T-cell (primary cell): ENCODE measurements around the gene SMIM1. TPM values are rescaled to one million over a fixed set of nuclear protein-coding genes. Genes with fewer than 3 reads are reported as not detected.

Experiments
- ATAC-seq, 4 experiments: fragments of 200-7000 bp in 3 of 4; fragments of 150-1000 bp in 1 of 4; cut with Tn5 transposase; replicated peaks in 1 of 4; 1 replicate in 3 of 4; 2 replicates in 1 of 4; pipeline ENCODE4 v1.10.0; 2021; ENCODE audit warnings: moderate library complexity in 3 of 4, mild to moderate bottlenecking in 2 of 4, moderate number of reproducible peaks in 1 of 4
- CTCF ChIA-PET, 2 donors: fragments of 300-600 bp; sonication (Branson Sonifier 250); formaldehyde crosslinking; loops; one replicate each; lab custom pipeline; 2022; ENCODE audit warnings: antibody characterized with exemption in 2 of 2; lab: Charles Lee
- POLR2A ChIA-PET, 2 donors: fragments of 300-600 bp; sonication (Branson Sonifier 250); formaldehyde crosslinking; loops; one replicate each; lab custom pipeline; 2022; ENCODE audit warnings: antibody characterized with exemption in 2 of 2; lab: Charles Lee
- DNase-seq, 35 experiments: peaks; one replicate each; pipeline versions ENCODE4 v3.0.0 to v3.0.0-alpha.2; 2013 to 2023
- H3K27ac ChIP-seq: one replicate; pipeline ENCODE4 v1.5.1; 2013; ENCODE audit warnings: low read length
- H3K27me3 ChIP-seq, 2 experiments: replicated peaks in 1 of 2; 1 replicate in 1 of 2; 2 replicates in 1 of 2; pipeline versions ENCODE4 v1.6.1 to v1.7.0; 2013; ENCODE audit warnings: low read length in 1 of 2, mixed read lengths in 1 of 2; ENCODE audit not compliant: control insufficient read depth in 2 of 2, insufficient read depth in 2 of 2; ENCODE audit errors: extremely low read depth in 1 of 2
- H3K36me3 ChIP-seq, 2 donors: 1 replicate in 1 of 2; 2 replicates in 1 of 2; pipeline versions ENCODE4 v1.6.1 to v1.7.0; 2013; ENCODE audit warnings: low read length in 1 of 2; ENCODE audit not compliant: control insufficient read depth in 2 of 2, insufficient read depth in 1 of 2; ENCODE audit errors: extremely low read depth in 1 of 2
- H3K4me1 ChIP-seq, 2 experiments: 1 replicate in 1 of 2; 2 replicates in 1 of 2; pipeline versions ENCODE4 v1.6.1 to v1.7.0; 2013; ENCODE audit warnings: low read length in 2 of 2, mixed read lengths in 1 of 2; ENCODE audit not compliant: insufficient read depth in 2 of 2, control insufficient read depth in 1 of 2; ENCODE audit errors: extremely low read depth in 1 of 2
- H3K4me3 ChIP-seq, 2 donors: 1 replicate in 1 of 2; 2 replicates in 1 of 2; pipeline versions ENCODE4 v1.5.1 to v1.7.0; 2013; ENCODE audit warnings: mild to moderate bottlenecking in 2 of 2, low read length in 1 of 2, moderate library complexity in 1 of 2; ENCODE audit not compliant: control insufficient read depth in 1 of 2; ENCODE audit errors: extremely low read depth in 1 of 2
- H3K9me3 ChIP-seq: 2 replicates; pipeline ENCODE4 v1.7.0; 2013
- H3K27ac Mint-ChIP-seq, 2 donors: one replicate each; pipeline ENCODE4 v1.8.0; 2020 to 2021; ENCODE audit warnings: mild to moderate bottlenecking in 2 of 2, mixed read lengths in 2 of 2
- H3K27me3 Mint-ChIP-seq, 2 donors: one replicate each; pipeline ENCODE4 v1.8.0; 2021 to 2022; ENCODE audit warnings: mixed read lengths in 2 of 2
- H3K36me3 Mint-ChIP-seq: one replicate; pipeline ENCODE4 v1.8.0; 2021; ENCODE audit warnings: mixed read lengths
- H3K4me1 Mint-ChIP-seq, 3 donors: one replicate each; pipeline ENCODE4 v1.8.0; 2020 to 2022; ENCODE audit warnings: mixed read lengths in 3 of 3, mild to moderate bottlenecking in 1 of 3
- H3K4me3 Mint-ChIP-seq, 3 donors: one replicate each; pipeline ENCODE4 v1.8.0; 2020 to 2022; ENCODE audit warnings: mild to moderate bottlenecking in 3 of 3, mixed read lengths in 3 of 3, moderate library complexity in 3 of 3
- H3K9me3 Mint-ChIP-seq, 3 donors: one replicate each; pipeline ENCODE4 v1.8.0; 2020 to 2022; ENCODE audit warnings: mixed read lengths in 3 of 3
- WGBS: methylation state at CpG from one replicate; pipeline ENCODE4 v1.1.5; 2013; ENCODE audit warnings: missing lambda C conversion rate; ENCODE audit not compliant: insufficient coverage; 5-methylcytosine and 5-hydroxymethylcytosine counted together
- total RNA-seq, 35 experiments: library from RNA in 6 of 35; stranded (reverse) in 6 of 35; fragments of 120-200 nt in 1 of 35; gene quantifications; one replicate each; pipeline versions ENCODE4 v1.2.1 to v1.2.4 and lab custom pipeline; 2013 to 2026

Gene SMIM1
- total RNA-seq, 5 donors from 2014 or later (not counting 1 experiment from before 2014, with no cell fraction given) = 1.3 to 6.2 (median 4.2) TPM

- Histone ChIP-seq H3K4me1 (peaks cover 2 to 19% of the 10 kb centered on the region in 2 experiments), H3K9me3 (no peaks in the 10 kb centered on the region), H3K4me3 (no peak overlapping the region), H3K27me3 (no peaks in the 10 kb centered on the region), H3K36me3 (peaks cover 5 to 25% of the 10 kb centered on the region in 2 donors), H3K27ac (no peak overlapping the region)
- ChIA-PET POLR2A (no interaction called here), CTCF (no interaction called here)
- Mint-ChIP-seq H3K9me3 (no peaks in the 10 kb centered on the region), H3K4me3 (no peak overlapping the region), H3K27me3 (no peaks in the 10 kb centered on the region), H3K27ac (no peak overlapping the region), H3K36me3 (peaks cover 10% of the 10 kb centered on the region), H3K4me1 (peaks cover 31 to 35% (median 34%) of the 10 kb centered on the region in 3 donors)
- WGBS = 95% methylated on average over 3 of the region's 4 CpGs
- no peak for ATAC-seq
- DNase-seq = no peak
These were observed 29.1 kb upstream of the SMIM1 start for GRCh38 chr1:3743421-3743820.

GRCh38 chr1:3743826-3744225 is 28.7 kb upstream of the SMIM1 start:
- Histone ChIP-seq H3K9me3 (no peaks in the 10 kb centered on the region), H3K4me1 (peaks cover 2 to 19% of the 10 kb centered on the region in 2 experiments), H3K4me3 (no peak overlapping the region), H3K36me3 (peaks cover 5 to 21% of the 10 kb centered on the region in 2 donors), H3K27me3 (no peaks in the 10 kb centered on the region), H3K27ac (no peak overlapping the region)
- Mint-ChIP-seq H3K36me3 (peaks cover 10% of the 10 kb centered on the region), H3K9me3 (no peaks in the 10 kb centered on the region), H3K4me3 (peak overlapping the region in 1 of 3 donors; percentile 9), H3K27me3 (no peaks in the 10 kb centered on the region), H3K27ac (no peak overlapping the region), H3K4me1 (peaks cover 31 to 36% (median 35%) of the 10 kb centered on the region in 3 donors)
- POLR2A ChIA-PET = no interaction called here
- CTCF ChIA-PET = no interaction called here
- DNase-seq (no peak), ATAC-seq (no peak)
- 87% methylated on average over 8 of the region's 12 CpGs for WGBS

GRCh38 chr1:3744646-3745045 is 27.9 kb upstream of the SMIM1 start:
- H3K9me3 Mint-ChIP-seq = no peaks in the 10 kb centered on the region
- no peaks in the 10 kb centered on the region for H3K27me3 Mint-ChIP-seq
- WGBS = 97% methylated on average over 9 of the region's 10 CpGs
- no peak overlapping the region for H3K27ac Mint-ChIP-seq
- ChIA-PET CTCF (interaction anchor here in 1 of 2 donors (0.6 kb wide), 1 partner anchor 74 kb away, joined by 3 read pairs; no protein-coding TSS in a partner anchor), POLR2A (no interaction called here)
- H3K36me3 ChIP-seq = peaks cover 5 to 18% of the 10 kb centered on the region in 2 donors
- H3K9me3 ChIP-seq = no peaks in the 10 kb centered on the region
- H3K27me3 ChIP-seq = no peaks in the 10 kb centered on the region
- H3K36me3 Mint-ChIP-seq = peaks cover 10% of the 10 kb centered on the region
- DNase-seq (no peak), ATAC-seq (no peak)
- H3K4me3 Mint-ChIP-seq = peak overlapping the region in 1 of 3 donors; percentile 6
- no peak overlapping the region for H3K4me3 ChIP-seq
- H3K27ac ChIP-seq = no peak overlapping the region
- H3K4me1 ChIP-seq = peaks cover 2 to 19% of the 10 kb centered on the region in 2 experiments
- H3K4me1 Mint-ChIP-seq = peaks cover 31 to 36% (median 35%) of the 10 kb centered on the region in 3 donors

GRCh38 chr1:3745071-3745470 is 27.5 kb upstream of the SMIM1 start:
- Mint-ChIP-seq H3K9me3 (no peaks in the 10 kb centered on the region), H3K4me3 (peak overlapping the region in 1 of 3 donors; percentile 6), H3K36me3 (peaks cover 10% of the 10 kb centered on the region), H3K4me1 (peaks cover 31 to 36% (median 35%) of the 10 kb centered on the region in 3 donors), H3K27ac (no peak overlapping the region), H3K27me3 (no peaks in the 10 kb centered on the region)
- no peak for DNase-seq
- no peak overlapping the region for H3K27ac ChIP-seq
- H3K4me3 ChIP-seq = no peak overlapping the region
- H3K36me3 ChIP-seq = peaks cover 5 to 14% of the 10 kb centered on the region in 2 donors
- H3K9me3 ChIP-seq = no peaks in the 10 kb centered on the region
- CTCF ChIA-PET = interaction anchor here in 1 of 2 donors (0.5 to 0.6 kb wide), 2 partner anchors 73 to 104 kb away, joined by 3 to 4 read pairs; no protein-coding TSS in a partner anchor
- no peaks in the 10 kb centered on the region for H3K27me3 ChIP-seq
- ATAC-seq = no peak
- H3K4me1 ChIP-seq = peaks cover 2 to 19% of the 10 kb centered on the region in 2 experiments
- POLR2A ChIA-PET = no interaction called here
- WGBS = 95% methylated on average over 10 of the region's 12 CpGs

- ChIA-PET CTCF (interaction anchor here in 1 of 2 donors (0.5 kb wide), 1 partner anchor 103 kb away, joined by 4 read pairs; no protein-coding TSS in a partner anchor), POLR2A (no interaction called here)
- Mint-ChIP-seq H3K36me3 (peaks cover 10% of the 10 kb centered on the region), H3K27ac (peak overlapping the region; percentile 73 to 82), H3K4me1 (peaks cover 31 to 36% (median 35%) of the 10 kb centered on the region in 3 donors), H3K9me3 (no peaks in the 10 kb centered on the region), H3K27me3 (no peaks in the 10 kb centered on the region), H3K4me3 (peak overlapping the region; percentile 72 to 79 (median 77))
- no peaks in the 10 kb centered on the region for H3K27me3 ChIP-seq
- peaks cover 2 to 19% of the 10 kb centered on the region in 2 experiments for H3K4me1 ChIP-seq
- peaks cover 3 to 11% of the 10 kb centered on the region in 2 donors for H3K36me3 ChIP-seq
- no peaks in the 10 kb centered on the region for H3K9me3 ChIP-seq
- WGBS = 91% methylated on average over 24 of the region's 25 CpGs
- DNase-seq (peak in 1 of 35 experiments; percentile 22), ATAC-seq (no peak)
- H3K27ac ChIP-seq = no peak overlapping the region
- no peak overlapping the region for H3K4me3 ChIP-seq
These were observed 26.8 kb upstream of the SMIM1 start for GRCh38 chr1:3745590-3746381.

- Mint-ChIP-seq H3K9me3 (no peaks in the 10 kb centered on the region), H3K27me3 (no peaks in the 10 kb centered on the region), H3K27ac (peak overlapping the region; percentile 73 to 82), H3K4me1 (peaks cover 31 to 36% (median 35%) of the 10 kb centered on the region in 3 donors), H3K36me3 (peaks cover 9% of the 10 kb centered on the region), H3K4me3 (peak overlapping the region; percentile 72 to 79 (median 77))
- Histone ChIP-seq H3K36me3 (peaks cover 3 to 8% of the 10 kb centered on the region in 2 donors), H3K27me3 (no peaks in the 10 kb centered on the region), H3K9me3 (no peaks in the 10 kb centered on the region), H3K4me3 (peak overlapping the region in 1 of 2 donors; percentile 46), H3K4me1 (peaks cover 2 to 19% of the 10 kb centered on the region in 2 experiments), H3K27ac (peak overlapping the region; percentile 53)
- DNase-seq (peak in 1 of 35 experiments; percentile 21), ATAC-seq (no peak)
- ChIA-PET POLR2A (no interaction called here), CTCF (no interaction called here)
- WGBS = 64% methylated on average over 29 of the region's 35 CpGs
These were observed 26.1 kb upstream of the SMIM1 start for GRCh38 chr1:3746389-3746829.
